Ovary (tissue), 3 donors: ENCODE data around the gene ABCG8.

Source experiments
- CTCF ChIP-seq, 3 donors: fragments of 450-650 bp in 2 of 3; fragments of 200-600 bp in 1 of 3; IDR thresholded peaks; one replicate each; pipeline versions ENCODE4 v1.5.1 to v1.8.0; 2016 to 2022; ENCODE audit warnings: antibody characterized with exemption in 3 of 3, mild to moderate bottlenecking in 1 of 3
- EP300 ChIP-seq: sonication (generic); formaldehyde crosslinking; IDR thresholded peaks from one replicate; pipeline ENCODE4 v1.6.1; 2017; ENCODE audit warnings: antibody characterized with exemption
- POLR2A ChIP-seq: fragments of 450-650 bp; IDR thresholded peaks from one replicate; pipeline ENCODE4 v1.6.1; 2017; ENCODE audit warnings: antibody characterized with exemption, mild to moderate bottlenecking, moderate library complexity
- donor health status: DM: no; HTN: no; CAD: no.

- TF ChIP-seq CTCF (IDR thresholded peaks at IDR 0.05), result no peak
- no peak for TF ChIP-seq POLR2A
- no peak for TF ChIP-seq EP300
These were observed 28.3 kb upstream of the ABCG8 start for GRCh38 chr2:43810452-43810851.
